ENCODE results near the gene ALOX15B.

Gene ALOX15B

GRCh38 chr17:8038954-8039610 is at the start of gene ALOX15B:
TSS of gene ALOX15B (plus strand) at chr17:8039059. CDS start at chr17:8039156, 97 bp downstream.
- DNase-seq = no peak

- peak; percentile 92 for DNase-seq
Observed at GRCh38 chr17:7989781-7990655, 48.8 kb upstream of the ALOX15B start.

GRCh38 chr17:7992516-7992915 is 46.3 kb upstream of the ALOX15B start:
- DNase-seq = no peak

GRCh38 chr17:7992924-7993323 is 45.9 kb upstream of the ALOX15B start:
- DNase-seq = peak; percentile 46

- no peak for DNase-seq
Observed at GRCh38 chr17:7993972-7994589, 44.8 kb upstream of the ALOX15B start.

GRCh38 chr17:7995724-7996123 is 43.1 kb upstream of the ALOX15B start:
- DNase-seq = no peak

DNA sequence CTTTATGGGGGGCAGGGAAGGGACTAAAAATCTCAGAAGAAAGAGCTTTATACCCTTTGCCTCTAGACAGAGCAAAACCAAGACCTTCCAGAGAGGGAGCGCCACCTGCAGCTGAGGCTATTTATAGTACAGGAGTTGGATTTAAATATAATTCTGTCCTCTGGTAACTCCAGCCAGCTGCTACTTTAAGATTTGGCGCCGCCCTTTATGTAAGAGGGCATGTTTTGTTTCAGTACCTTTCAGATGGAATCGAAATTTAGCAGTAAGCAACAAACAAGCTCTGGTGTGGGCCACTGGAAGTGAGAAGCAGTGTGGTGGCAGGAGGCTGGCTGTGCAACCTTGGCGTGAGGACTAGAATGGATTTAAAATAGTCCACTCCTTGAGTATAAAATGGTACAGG is 41.7 kb upstream of the ALOX15B start:
- peak; percentile 46 for DNase-seq

- no peak for DNase-seq
Observed at GRCh38 chr17:8001976-8002720, 36.7 kb upstream of the ALOX15B start, which contains the start of gene GUCY2D. TSS of gene GUCY2D (plus strand) at chr17:8002615. CDS start at chr17:8003048, 433 bp downstream.

- no peak for DNase-seq
Observed at GRCh38 chr17:8002721-8003593, 35.9 kb upstream of the ALOX15B start.

DNA sequence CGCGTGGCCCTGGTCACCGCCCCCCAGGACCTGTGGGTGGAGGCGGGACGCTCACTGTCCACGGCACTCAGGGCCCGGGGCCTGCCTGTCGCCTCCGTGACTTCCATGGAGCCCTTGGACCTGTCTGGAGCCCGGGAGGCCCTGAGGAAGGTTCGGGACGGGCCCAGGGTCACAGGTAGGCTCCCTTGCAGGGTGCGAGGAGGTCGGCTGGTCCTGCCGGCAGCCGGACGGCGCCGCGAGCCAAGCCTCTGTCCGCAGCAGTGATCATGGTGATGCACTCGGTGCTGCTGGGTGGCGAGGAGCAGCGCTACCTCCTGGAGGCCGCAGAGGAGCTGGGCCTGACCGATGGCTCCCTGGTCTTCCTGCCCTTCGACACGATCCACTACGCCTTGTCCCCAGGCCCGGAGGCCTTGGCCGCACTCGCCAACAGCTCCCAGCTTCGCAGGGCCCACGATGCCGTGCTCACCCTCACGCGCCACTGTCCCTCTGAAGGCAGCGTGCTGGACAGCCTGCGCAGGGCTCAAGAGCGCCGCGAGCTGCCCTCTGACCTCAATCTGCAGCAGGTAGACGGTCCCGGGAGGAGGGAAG is 35.2 kb upstream of the ALOX15B start:
- no peak for DNase-seq

GRCh38 chr17:8004899-8005298 is 34.0 kb upstream of the ALOX15B start:
- DNase-seq = no peak

- DNase-seq = no peak
Observed at GRCh38 chr17:8005357-8005756, 33.5 kb upstream of the ALOX15B start.

DNA sequence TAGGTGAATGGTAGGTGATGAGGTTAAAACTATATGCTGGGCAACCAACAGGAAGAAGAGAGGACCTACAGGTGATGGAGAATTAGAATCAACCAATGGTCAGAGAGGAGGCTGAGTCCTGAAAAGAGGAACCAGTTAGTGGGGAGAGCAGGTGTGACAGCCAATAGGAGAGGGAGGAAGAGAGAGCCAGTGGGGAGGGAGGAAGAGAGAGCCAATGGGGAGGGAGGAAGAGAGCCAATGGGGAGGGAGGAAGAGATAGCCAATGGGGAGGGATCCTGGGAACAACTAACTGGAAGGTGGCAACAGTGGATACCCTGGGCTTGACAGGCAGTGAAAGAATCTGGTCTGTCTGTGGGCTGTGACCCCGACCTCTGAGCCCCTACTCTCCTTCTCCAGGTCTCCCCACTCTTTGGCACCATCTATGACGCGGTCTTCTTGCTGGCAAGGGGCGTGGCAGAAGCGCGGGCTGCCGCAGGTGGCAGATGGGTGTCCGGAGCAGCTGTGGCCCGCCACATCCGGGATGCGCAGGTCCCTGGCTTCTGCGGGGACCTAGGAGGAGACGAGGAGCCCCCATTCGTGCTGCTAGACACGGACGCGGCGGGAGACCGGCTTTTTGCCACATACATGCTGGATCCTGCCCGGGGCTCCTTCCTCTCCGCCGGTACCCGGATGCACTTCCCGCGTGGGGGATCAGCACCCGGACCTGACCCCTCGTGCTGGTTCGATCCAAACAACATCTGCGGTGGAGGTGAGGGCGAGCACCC is 32.7 kb upstream of the ALOX15B start:
- no peak for DNase-seq

DNA sequence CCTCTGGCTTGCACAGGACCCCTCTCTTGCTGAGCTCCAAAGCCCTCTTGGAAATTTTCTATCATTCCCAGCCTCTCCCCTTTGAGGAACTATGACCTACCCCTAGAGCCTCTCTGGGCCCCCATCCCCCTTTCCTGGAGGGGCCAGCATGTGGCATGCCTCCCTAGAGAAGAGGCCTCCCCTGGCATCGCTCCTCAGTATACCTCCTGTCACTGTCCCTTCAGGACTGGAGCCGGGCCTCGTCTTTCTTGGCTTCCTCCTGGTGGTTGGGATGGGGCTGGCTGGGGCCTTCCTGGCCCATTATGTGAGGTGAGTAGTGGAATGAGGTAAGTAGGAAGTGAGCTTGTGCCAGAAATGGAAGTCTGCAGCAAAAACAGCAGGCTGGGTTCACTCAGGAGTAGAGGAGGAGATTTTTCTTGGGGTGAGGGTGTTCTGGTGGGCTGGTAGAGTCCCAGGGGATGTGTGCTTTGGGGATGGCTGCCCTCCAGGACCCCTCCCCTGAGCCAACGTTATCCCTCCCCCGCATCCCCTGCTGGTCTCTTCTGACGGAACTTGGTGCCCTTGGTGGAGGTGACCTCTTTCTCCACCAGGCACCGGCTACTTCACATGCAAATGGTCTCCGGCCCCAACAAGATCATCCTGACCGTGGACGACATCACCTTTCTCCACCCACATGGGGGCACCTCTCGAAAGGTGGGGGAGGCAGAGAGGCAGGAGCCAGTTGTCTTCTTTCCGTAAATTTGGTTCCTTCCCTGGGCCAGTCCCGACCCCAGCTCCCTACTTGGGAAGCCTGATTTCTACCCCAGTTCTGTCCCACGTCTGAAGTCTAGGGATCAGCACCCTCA is 31.8 kb upstream of the ALOX15B start:
- DNase-seq = no peak

GRCh38 chr17:8007836-8008235 is 31.0 kb upstream of the ALOX15B start:
- DNase-seq = no peak

DNA sequence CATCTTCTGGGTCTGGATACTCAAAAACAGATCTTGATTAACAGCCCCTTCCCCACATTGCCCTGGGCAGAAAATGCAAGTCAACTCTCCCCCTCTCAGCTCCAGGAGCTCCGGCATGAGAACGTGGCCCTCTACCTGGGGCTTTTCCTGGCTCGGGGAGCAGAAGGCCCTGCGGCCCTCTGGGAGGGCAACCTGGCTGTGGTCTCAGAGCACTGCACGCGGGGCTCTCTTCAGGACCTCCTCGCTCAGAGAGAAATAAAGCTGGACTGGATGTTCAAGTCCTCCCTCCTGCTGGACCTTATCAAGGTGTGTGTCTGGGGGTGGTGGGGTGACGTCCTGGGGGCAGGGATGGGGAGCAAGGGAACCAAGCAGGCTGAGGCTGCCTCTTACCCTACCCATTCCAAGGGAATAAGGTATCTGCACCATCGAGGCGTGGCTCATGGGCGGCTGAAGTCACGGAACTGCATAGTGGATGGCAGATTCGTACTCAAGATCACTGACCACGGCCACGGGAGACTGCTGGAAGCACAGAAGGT is 26.7 kb upstream of the ALOX15B start:
- DNase-seq = no peak

GRCh38 chr17:8012996-8013640 is 25.7 kb upstream of the ALOX15B start:
- DNase-seq = no peak

- DNase-seq = no peak
Observed at GRCh38 chr17:8013731-8014557, 24.9 kb upstream of the ALOX15B start.

Data from CD4-positive, alpha-beta T cell treated with Interleukin-17A for 1 hour (primary cell).